GM18499 (cell line): Measurements from ENCODE around the gene SIGLEC6.

ENCODE experiments used
- ATAC-seq: cut with Tn5 transposase; IDR thresholded peaks from one replicate; pipeline ENCODE4 v1.9.1; 2021; ENCODE audit warnings: moderate number of reproducible peaks; ENCODE audit not compliant: insufficient read depth, unreplicated experiment

The SIGLEC6 gene

DNA sequence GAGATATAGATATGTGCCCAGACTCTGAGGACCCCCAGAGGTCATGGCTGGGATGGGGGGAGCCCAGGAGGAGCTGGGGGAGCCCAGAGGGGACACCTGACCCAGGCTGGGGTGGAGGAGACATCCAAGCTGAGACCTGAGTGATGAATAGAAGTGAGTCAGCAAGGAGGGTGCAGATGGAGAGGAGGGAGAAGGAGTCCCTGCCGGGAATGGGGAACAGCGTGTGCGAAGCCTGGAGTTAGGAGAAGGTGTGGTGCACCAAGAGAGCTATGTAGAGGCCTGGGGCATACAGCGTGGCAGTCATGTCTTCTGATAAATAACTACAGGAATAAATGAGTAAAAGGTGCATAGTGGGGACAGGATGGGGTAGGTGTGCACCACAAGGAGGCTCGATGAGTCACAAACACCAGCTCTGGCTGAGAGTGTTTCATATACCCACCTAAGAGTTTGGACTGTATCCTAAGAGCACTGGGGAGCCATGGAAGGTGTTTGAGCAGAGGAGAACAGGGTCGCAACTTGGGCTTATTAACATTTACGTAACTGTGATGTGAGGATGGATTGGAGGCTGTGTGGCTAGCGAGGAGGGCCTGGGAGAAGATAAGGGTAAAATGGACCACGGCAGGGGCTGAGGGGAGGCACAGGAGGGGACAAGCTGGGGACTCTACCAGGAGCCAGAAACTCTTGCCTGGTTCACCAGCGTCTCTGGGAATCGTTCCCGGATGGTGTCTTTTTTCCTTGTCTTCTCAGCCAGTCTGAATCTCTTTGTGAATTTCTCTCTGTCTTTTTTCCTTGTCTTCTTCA, 51.7 kb downstream of the SIGLEC6 start:
- no peak for ATAC-seq

DNA sequence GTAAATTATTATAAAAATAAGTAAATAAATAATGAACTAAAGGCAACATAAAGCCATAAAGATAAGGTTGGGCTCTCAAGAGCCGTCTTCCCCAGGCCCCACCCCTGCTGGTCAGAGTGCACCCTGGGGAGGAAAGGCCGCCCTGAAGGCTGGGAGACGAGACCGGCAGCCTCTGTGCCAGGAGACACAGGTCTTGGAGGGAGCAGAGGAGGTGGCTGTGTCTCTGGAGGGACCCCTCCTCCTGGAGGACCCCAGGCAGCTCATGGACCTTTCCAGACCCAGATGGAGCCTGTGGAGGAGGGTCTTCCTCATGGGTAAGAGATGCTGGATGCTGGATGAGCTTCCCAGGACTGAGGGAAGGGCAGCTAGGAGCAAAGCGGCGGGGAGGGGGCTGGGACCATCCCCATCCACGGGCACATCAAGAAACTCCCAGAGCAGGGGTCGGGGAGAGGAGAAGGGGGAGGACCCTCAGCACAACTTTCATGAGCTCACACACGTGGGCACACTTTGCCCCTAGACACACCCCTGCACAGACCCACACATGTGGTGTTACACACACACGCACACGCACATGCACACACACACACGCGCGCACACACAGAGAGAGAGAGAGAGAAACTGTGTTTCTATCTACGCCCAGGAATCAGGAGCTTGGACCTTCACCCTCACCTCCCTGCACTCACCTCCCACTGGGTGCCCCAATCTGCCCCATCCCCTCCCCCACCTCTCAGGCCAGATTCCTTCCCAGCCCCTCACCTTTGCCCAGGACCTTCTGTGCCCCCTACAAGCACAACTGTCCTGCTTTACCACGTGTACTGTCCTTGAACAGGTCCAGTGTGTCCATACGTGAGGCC, 52.9 kb downstream of the SIGLEC6 start, which contains the start of gene CEACAM18:
TSS of gene CEACAM18 (plus strand) at position 159 of the 854 bp plus-strand sequence.
- ATAC-seq = no peak

- ATAC-seq = no peak
Observed at GRCh38 chr19:51477344-51477743, 54.1 kb downstream of the SIGLEC6 start.

DNA sequence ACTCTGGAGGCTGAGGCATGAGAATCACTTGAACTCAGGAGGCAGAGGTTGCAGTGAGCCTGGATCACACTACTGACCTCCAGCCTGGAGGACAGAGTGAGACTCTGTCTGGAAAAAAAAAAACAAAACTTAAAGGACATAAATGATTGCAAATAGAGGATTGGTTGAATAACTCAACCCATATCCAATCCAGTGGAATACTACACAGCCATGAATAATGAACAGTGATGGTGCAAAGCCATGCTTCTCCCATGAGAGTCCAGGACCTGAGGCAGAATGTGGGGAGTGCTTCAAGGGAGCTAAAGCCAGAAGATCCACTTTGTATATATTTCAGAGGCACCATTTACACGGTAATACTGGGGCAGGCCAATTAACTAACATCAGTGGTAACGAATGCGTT, 55.3 kb downstream of the SIGLEC6 start:
- no peak for ATAC-seq

GRCh38 chr19:51473009-51473707, 58.3 kb downstream of the SIGLEC6 start:
- ATAC-seq = no peak

DNA sequence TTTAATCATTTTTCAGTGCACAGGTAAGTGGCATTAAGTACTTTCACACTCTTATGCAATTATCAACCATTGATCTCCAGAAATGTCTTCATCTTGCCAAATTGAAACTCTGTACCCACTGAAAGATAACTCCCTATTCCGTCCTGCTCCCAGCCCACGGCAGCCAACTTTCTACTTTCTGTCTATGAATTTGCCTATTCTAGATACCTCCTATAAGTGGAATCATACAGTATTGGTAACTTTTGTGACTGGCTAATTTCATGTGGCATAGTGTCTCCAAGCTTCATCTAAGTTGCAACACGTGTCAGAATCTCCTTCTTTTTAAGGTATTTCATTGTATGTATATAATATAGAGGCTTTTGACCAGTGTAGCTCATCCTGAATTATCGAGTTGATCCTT, 58.9 kb downstream of the SIGLEC6 start:
- ATAC-seq = no peak

DNA sequence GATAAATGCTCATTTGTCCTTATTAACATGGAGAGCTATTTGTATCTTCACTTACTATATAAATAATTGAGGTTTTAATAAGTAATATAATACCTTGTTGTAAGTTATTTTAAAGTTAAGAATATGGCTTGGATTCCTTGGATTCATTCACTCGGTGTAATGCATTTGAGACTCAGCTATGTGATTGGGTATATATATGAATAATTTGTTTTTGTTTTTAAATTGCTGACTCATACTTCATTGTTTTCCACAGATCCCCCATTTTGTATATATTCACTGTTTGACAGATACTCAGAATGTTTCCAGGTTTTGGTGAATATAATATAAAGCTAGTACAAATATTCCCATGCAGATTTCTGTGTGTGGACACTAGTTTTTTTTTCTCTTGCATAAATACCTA, 59.9 kb downstream of the SIGLEC6 start:
- no peak for ATAC-seq

- ATAC-seq = no peak
Observed at GRCh38 chr19:51470966-51471365, 60.5 kb downstream of the SIGLEC6 start.

DNA sequence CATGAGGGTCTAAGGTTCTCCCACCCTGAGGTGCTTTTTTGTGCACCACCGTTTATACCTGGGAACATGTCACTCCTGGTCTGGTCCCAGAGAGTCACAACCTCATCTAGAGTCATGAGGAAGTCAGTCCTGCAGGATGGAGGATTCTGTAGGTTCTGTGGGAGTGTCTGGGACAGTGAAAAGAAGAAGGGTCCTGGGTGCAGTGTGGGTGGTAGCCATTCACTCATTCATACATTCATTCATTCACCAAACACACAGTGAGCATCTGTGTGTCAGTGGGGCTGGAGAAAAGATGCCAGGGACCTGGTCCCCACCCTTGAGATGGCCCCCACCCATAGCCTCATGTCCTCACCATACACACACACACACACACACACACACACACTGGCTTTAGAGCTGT, 61.8 kb downstream of the SIGLEC6 start:
- ATAC-seq = no peak

DNA sequence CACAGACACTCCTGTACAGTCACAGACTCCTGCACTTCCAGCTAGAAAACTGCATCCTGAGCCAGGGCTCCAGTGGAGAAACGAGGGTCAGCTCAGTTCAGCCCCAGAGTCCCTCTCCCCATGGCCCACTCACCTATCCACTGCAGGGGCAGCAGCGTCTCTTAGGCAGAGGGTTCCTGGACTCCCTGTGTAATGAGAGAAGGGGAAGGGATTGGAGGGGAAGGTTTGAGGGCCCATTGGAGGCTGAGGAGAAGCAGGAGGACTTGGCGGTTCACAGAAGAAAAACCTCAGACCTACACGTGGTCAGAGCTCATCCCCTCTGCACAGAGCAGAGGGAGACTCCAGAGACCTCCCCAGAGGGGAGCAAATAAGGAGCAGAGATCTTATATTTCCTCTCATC, 62.3 kb downstream of the SIGLEC6 start:
- no peak for ATAC-seq

DNA sequence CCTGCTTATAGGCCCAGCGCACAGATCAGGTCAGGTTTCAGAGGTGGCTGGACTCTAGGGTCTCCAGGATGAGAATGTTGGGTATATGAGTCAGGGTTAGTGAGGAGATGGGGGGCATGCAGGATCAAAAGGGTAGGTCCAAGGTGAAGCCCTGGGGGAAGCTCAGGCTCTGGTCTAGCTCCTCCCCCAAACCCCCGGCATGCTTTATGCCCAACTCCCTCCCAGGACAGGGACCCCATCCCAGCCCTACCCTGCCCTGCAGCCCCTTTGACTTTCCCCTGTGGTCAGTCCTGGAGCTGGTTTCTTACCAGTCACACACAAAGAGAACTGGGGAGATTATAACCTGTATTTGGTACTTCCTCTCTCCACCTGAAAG, 62.9 kb downstream of the SIGLEC6 start:
- ATAC-seq = no peak

DNA sequence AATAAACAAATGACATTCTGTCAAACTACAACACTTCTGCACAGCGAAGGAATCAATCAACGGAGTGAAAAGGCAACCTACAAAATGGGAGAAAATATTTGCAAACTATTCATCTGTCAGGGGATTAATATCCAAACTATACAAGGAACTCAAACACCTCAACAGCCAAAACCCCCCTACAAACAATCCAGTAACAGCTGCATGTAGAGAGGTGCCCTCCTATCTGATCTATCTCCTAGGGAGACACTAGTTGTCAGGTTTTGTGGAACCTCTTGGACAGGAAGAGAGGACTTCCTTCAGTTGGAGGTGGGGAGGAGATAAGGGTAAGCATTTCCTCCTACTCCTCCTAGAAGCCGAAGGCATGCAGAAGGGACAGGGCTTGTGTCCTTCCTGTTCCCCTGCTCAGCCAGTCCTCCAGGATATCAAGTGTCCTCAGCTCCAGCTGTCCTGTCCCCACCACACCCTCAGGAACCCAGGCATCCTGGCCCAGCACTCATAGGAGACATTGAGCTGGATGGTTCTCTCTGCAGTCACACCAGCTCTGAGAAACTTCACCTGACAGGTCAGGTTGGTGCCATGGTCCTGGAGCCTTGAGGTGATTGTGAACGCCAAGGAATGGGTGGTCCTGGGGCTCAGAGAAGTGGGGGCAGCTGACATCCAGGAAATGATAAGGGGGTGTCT, 63.5 kb downstream of the SIGLEC6 start:
- ATAC-seq = no peak
